Measurements from ENCODE around the gene TAPBP. TPM values are rescaled to one million over a fixed set of nuclear protein-coding genes. Genes with fewer than 3 reads are reported as not detected.

The TAPBP gene
- total RNA-seq, 2 donors from 2014 or later: 7.0 to 11.1 TPM

DNA sequence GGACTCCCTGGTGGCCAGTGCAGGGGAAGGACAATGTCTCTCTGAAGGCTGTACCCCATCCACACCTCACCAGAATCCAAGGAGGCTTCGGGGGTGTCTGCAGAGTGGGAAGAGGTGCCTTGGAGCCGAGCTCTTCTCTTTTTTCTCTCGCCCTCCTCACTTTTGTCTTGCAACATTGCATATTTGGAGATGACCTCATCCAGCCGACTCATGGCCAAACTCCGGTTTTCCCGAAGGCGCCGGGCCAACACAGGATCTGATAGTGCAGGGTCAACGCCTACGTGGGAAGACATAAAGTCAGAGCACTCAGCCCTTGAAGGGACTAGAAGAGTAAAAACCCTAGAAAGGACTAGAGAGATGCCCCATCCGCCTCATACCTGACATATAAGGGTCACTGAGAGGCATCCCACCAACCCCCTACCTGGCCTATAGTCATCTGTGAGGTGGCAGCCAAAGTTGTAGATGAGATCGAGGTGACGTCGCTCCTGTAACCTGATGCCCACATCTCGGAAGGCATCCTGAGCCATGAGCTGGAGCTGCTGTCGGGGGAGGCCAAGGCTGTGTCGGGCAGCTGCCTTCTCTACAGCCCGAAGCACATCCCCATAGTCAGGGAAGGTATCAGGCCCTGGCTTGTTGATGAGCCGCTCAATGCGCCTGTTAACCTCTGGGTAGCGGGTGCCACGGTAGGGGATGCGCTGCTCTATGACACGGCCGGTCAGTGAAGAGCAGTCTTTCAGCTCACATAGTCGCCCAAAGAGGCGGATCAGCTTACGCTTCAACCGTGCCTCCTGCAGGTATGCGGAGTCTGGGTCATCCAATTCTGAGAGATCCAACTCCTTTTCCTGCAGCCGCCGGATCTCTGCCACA is 6.7 kb upstream of the TAPBP start:
- Histone ChIP-seq H3K9ac (ENCODE audit: extremely low read depth, low read length, poor library complexity, severe bottlenecking) (no peak overlapping the region), H3K4me1 (ENCODE audit: control insufficient read depth, insufficient read depth, low read length) (peaks cover 17% of the 10 kb centered on the region), H3K36me3 (ENCODE audit: control insufficient read depth, insufficient read depth, low read length) (peaks cover 30% of the 10 kb centered on the region), H3K27me3 (ENCODE audit: control insufficient read depth, insufficient read depth, low read length, poor library complexity, severe bottlenecking) (no peaks in the 10 kb centered on the region), H3K4me3 (ENCODE audit: low read length) (peak overlapping the region; percentile 97), H3K27ac (ENCODE audit: low read depth, low read length) (no peak overlapping the region), H3K9me3 (ENCODE audit: control insufficient read depth, low read length) (no peaks in the 10 kb centered on the region)
- Mint-ChIP-seq H3K9me3 (no peaks in the 10 kb centered on the region), H3K27ac (peak overlapping the region; percentile 78), H3K4me3 (peak overlapping the region; percentile 98), H3K36me3 (ENCODE audit: low read depth) (peaks cover 36% of the 10 kb centered on the region), H3K27me3 (ENCODE audit: insufficient read depth) (no peaks in the 10 kb centered on the region), H3K4me1 (peaks cover 37% of the 10 kb centered on the region)
- WGBS, 2 experiments (ENCODE audit: insufficient coverage in 1 of 2, insufficient read length in 1 of 2): 92 to 93% methylated on average over 31 to 32 of the region's 32 CpGs
- no peak for DNase-seq
- TF ChIP-seq, protein P1, sequence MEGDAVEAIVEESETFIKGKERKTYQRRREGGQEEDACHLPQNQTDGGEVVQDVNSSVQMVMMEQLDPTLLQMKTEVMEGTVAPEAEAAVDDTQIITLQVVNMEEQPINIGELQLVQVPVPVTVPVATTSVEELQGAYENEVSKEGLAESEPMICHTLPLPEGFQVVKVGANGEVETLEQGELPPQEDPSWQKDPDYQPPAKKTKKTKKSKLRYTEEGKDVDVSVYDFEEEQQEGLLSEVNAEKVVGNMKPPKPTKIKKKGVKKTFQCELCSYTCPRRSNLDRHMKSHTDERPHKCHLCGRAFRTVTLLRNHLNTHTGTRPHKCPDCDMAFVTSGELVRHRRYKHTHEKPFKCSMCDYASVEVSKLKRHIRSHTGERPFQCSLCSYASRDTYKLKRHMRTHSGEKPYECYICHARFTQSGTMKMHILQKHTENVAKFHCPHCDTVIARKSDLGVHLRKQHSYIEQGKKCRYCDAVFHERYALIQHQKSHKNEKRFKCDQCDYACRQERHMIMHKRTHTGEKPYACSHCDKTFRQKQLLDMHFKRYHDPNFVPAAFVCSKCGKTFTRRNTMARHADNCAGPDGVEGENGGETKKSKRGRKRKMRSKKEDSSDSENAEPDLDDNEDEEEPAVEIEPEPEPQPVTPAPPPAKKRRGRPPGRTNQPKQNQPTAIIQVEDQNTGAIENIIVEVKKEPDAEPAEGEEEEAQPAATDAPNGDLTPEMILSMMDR (conservative IDR thresholded peaks at IDR 0.05): no peak

DNA sequence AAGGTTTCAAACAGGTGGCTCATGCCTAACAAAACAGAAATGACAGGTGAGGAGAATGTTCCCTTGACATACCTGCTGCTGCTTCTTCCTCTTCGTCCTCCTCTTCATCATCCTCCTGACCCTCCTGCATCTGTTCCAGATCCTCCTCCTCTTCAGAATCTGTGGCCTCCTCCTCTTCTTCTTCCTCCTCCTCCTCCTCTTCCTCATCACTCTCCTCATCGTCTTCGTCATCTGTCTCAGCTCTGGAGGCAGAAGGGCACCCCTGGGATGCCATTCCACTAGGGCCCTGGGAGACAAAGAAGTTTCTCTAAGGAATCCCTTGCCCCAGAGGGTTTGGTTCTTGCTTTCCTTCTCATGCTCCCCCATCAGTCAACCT is 6.0 kb upstream of the TAPBP start:
- H3K4me1 Mint-ChIP-seq: peaks cover 37% of the 10 kb centered on the region
- H3K4me3 Mint-ChIP-seq: no peak overlapping the region
- no peak for DNase-seq
- 75 to 95% methylated on average over 1 to 3 of the region's 3 CpGs for WGBS, 2 experiments (ENCODE audit: insufficient coverage in 1 of 2, insufficient read length in 1 of 2)
- TF ChIP-seq, protein P1 (conservative IDR thresholded peaks at IDR 0.05): no peak
- Histone ChIP-seq H3K4me1 (ENCODE audit: control insufficient read depth, insufficient read depth, low read length) (peaks cover 17% of the 10 kb centered on the region), H3K27me3 (ENCODE audit: control insufficient read depth, insufficient read depth, low read length, poor library complexity, severe bottlenecking) (no peaks in the 10 kb centered on the region), H3K9me3 (ENCODE audit: control insufficient read depth, low read length) (no peaks in the 10 kb centered on the region), H3K36me3 (ENCODE audit: control insufficient read depth, insufficient read depth, low read length) (peaks cover 30% of the 10 kb centered on the region), H3K4me3 (ENCODE audit: low read length) (no peak overlapping the region), H3K9ac (ENCODE audit: extremely low read depth, low read length, poor library complexity, severe bottlenecking) (no peak overlapping the region), H3K27ac (ENCODE audit: low read depth, low read length) (no peak overlapping the region)
- H3K27ac Mint-ChIP-seq: peak overlapping the region; percentile 78
- H3K27me3 Mint-ChIP-seq (ENCODE audit: insufficient read depth): peaks cover under 1% of the 10 kb centered on the region
- H3K9me3 Mint-ChIP-seq: no peaks in the 10 kb centered on the region
- peaks cover 36% of the 10 kb centered on the region for H3K36me3 Mint-ChIP-seq (ENCODE audit: low read depth)

DNA sequence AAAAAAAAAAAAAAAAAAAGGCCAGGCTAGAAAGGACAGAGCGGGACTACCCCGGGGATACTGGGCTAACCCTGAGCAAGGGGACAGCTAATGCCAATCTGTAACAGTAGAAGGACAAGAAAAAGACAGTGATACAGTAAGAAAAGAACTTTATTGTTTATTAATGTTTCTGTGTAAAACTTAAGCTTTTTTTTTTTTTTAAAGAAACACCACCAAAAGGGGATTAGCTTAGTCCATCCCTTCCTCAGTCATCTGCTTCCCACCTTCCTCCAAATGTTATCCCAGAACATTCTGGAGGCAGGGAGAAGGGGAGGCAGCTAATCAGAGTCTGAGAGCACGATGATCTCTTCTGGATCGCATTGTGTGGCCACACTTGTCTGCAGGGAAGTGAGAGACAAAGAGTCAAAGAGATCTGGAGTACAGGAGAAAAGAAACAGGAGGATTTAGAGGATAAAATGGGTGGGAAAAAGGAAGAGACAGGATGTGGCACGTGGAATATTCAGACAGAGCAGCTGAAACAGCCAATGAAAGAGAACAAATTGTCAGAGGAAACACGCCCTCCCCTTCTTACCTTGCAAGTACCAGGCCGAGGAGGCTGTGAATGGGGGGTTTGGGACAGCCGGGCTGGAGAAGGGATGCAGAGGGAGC is 4.7 kb upstream of the TAPBP start:
- Histone ChIP-seq H3K9ac (ENCODE audit: extremely low read depth, low read length, poor library complexity, severe bottlenecking) (peak overlapping the region; percentile 31), H3K36me3 (ENCODE audit: control insufficient read depth, insufficient read depth, low read length) (peaks cover 30% of the 10 kb centered on the region), H3K27ac (ENCODE audit: low read depth, low read length) (peak overlapping the region; percentile 55), H3K4me3 (ENCODE audit: low read length) (peak overlapping the region; percentile 89), H3K27me3 (ENCODE audit: control insufficient read depth, insufficient read depth, low read length, poor library complexity, severe bottlenecking) (peaks cover 5% of the 10 kb centered on the region), H3K9me3 (ENCODE audit: control insufficient read depth, low read length) (no peaks in the 10 kb centered on the region), H3K4me1 (ENCODE audit: control insufficient read depth, insufficient read depth, low read length) (peaks cover 17% of the 10 kb centered on the region)
- peak overlapping the region; percentile 87 for H3K4me3 Mint-ChIP-seq
- H3K27ac Mint-ChIP-seq: peak overlapping the region; percentile 99
- peaks cover 36% of the 10 kb centered on the region for H3K4me1 Mint-ChIP-seq
- peak; percentile 42 for DNase-seq
- TF ChIP-seq, protein P1 (conservative IDR thresholded peaks at IDR 0.05): no peak
- H3K27me3 Mint-ChIP-seq (ENCODE audit: insufficient read depth): peaks cover 7% of the 10 kb centered on the region
- H3K9me3 Mint-ChIP-seq: no peaks in the 10 kb centered on the region
- 71 to 75% methylated on average over 4 to 8 of the region's 8 CpGs for WGBS, 2 experiments (ENCODE audit: insufficient coverage in 1 of 2, insufficient read length in 1 of 2)
- peaks cover 36% of the 10 kb centered on the region for H3K36me3 Mint-ChIP-seq (ENCODE audit: low read depth)

Measured in endodermal cell (in vitro differentiated cells).